WTC11 (cell line): ENCODE results near the gene IL36A. TPM values are rescaled to one million over a fixed set of nuclear protein-coding genes. Genes with fewer than 3 reads are reported as not detected.

Source experiments
- ATAC-seq: fragments of 200-7000 bp; cut with Tn5 transposase; 2 replicates; pipeline ENCODE4 v1.10.0; 2021; ENCODE audit warnings: mild to moderate bottlenecking, moderate library complexity
- CTCF ChIA-PET: fragments of 300-600 bp; sonication (Branson Sonifier 250); formaldehyde crosslinking; loops from one replicate; lab custom pipeline; 2021; ENCODE audit warnings: antibody characterized with exemption; lab: Charles Lee
- POLR2A ChIA-PET: fragments of 350-600 bp; sonication (Branson Sonifier 250); formaldehyde crosslinking; loops from one replicate; lab custom pipeline; 2021; ENCODE audit warnings: antibody characterized with exemption; lab: Charles Lee
- DNase-seq: peaks from one replicate; pipeline ENCODE4 v3.0.0; 2021; ENCODE audit warnings: low spot score
- H3K27ac Mint-ChIP-seq: 2 replicates; pipeline ENCODE4 v1.8.0; 2021; ENCODE audit warnings: mixed read lengths
- H3K27me3 Mint-ChIP-seq: 2 replicates; pipeline ENCODE4 v1.8.0; 2021; ENCODE audit warnings: low read depth, mild to moderate bottlenecking, moderate library complexity, mixed read lengths
- H3K36me3 Mint-ChIP-seq: 2 replicates; pipeline ENCODE4 v1.8.0; 2021; ENCODE audit warnings: mixed read lengths
- H3K4me1 Mint-ChIP-seq: 2 replicates; pipeline ENCODE4 v1.8.0; 2022; ENCODE audit warnings: mixed read lengths
- H3K4me3 Mint-ChIP-seq: 2 replicates; pipeline ENCODE4 v1.8.0; 2021; ENCODE audit warnings: mild to moderate bottlenecking, moderate library complexity, mixed read lengths
- H3K9me3 Mint-ChIP-seq: 2 replicates; pipeline ENCODE4 v1.8.0; 2021; ENCODE audit warnings: mixed read lengths
- E2F5 ChIP-seq: sonication (generic); formaldehyde crosslinking; IDR thresholded peaks from 2 replicates; pipeline ENCODE4 v1.8.1; 2022; ENCODE audit warnings: mild to moderate bottlenecking, moderate library complexity, missing genetic modification reagents
- ESRRA ChIP-seq: sonication (generic); formaldehyde crosslinking; IDR thresholded peaks from 2 replicates; pipeline ENCODE4 v1.8.1; 2022; ENCODE audit warnings: mild to moderate bottlenecking, missing genetic modification reagents, borderline replicate concordance
- ETV6 ChIP-seq: sonication (generic); formaldehyde crosslinking; IDR thresholded peaks from 2 replicates; pipeline ENCODE4 v1.8.1; 2022; ENCODE audit warnings: mild to moderate bottlenecking, missing genetic modification reagents
- FOXJ3 ChIP-seq: sonication (generic); formaldehyde crosslinking; IDR thresholded peaks from 2 replicates; pipeline ENCODE4 v1.9.0; 2021; ENCODE audit warnings: missing genetic modification reagents, mild to moderate bottlenecking, borderline replicate concordance
- GABPB1 ChIP-seq: sonication (generic); formaldehyde crosslinking; IDR thresholded peaks from 2 replicates; pipeline ENCODE4 v1.8.1; 2023; ENCODE audit warnings: mild to moderate bottlenecking, missing genetic modification reagents
- HMGXB4 ChIP-seq: sonication (generic); formaldehyde crosslinking; IDR thresholded peaks from 2 replicates; pipeline ENCODE4 v1.8.1; 2023; ENCODE audit warnings: mild to moderate bottlenecking, moderate library complexity, missing genetic modification reagents
- JAZF1 ChIP-seq: fragments of 250-450 bp; sonication (Bioruptor Pico); IDR thresholded peaks from 2 replicates; pipeline ENCODE4 v1.9.0; 2021; ENCODE audit warnings: moderate library complexity, mild to moderate bottlenecking, inconsistent platforms
- JUN ChIP-seq: sonication (generic); formaldehyde crosslinking; IDR thresholded peaks from 2 replicates; pipeline ENCODE4 v1.8.0; 2023; ENCODE audit warnings: mild to moderate bottlenecking, missing genetic modification reagents
- PRDM15 ChIP-seq: sonication (generic); formaldehyde crosslinking; IDR thresholded peaks from 2 replicates; pipeline ENCODE4 v1.8.0; 2022; ENCODE audit warnings: missing genetic modification reagents
- SMAD4 ChIP-seq: sonication (generic); formaldehyde crosslinking; IDR thresholded peaks from 2 replicates; pipeline ENCODE4 v1.8.0; 2022; ENCODE audit warnings: mild to moderate bottlenecking, missing genetic modification reagents
- SOX15 ChIP-seq: fragments of 250-450 bp; sonication (Bioruptor Pico); IDR thresholded peaks from 2 replicates; pipeline ENCODE4 v1.9.0; 2021; ENCODE audit warnings: mild to moderate bottlenecking
- TEAD1 ChIP-seq: sonication (generic); formaldehyde crosslinking; IDR thresholded peaks from 2 replicates; pipeline ENCODE4 v1.8.0; 2022; ENCODE audit warnings: mild to moderate bottlenecking, missing genetic modification reagents
- ZNF281 ChIP-seq: sonication (generic); formaldehyde crosslinking; IDR thresholded peaks from 2 replicates; pipeline ENCODE4 v1.8.0; 2023; ENCODE audit warnings: mild to moderate bottlenecking, missing genetic modification reagents
- ZNF317 ChIP-seq: sonication (generic); formaldehyde crosslinking; IDR thresholded peaks from 2 replicates; pipeline ENCODE4 v1.8.1; 2023; ENCODE audit warnings: low read depth, mild to moderate bottlenecking, moderate library complexity, missing genetic modification reagents, borderline replicate concordance
- ZNF396 ChIP-seq: fragments of 250-450 bp; sonication (Bioruptor Pico); IDR thresholded peaks from 2 replicates; pipeline ENCODE4 v1.8.0; 2021; ENCODE audit warnings: mild to moderate bottlenecking, moderate library complexity, borderline replicate concordance
- ZNF512 ChIP-seq: sonication (generic); formaldehyde crosslinking; IDR thresholded peaks from 2 replicates; pipeline ENCODE4 v1.8.1; 2022; ENCODE audit warnings: missing genetic modification reagents, borderline replicate concordance
- ZNF671 ChIP-seq: fragments of 250-450 bp; sonication (Bioruptor Pico); IDR thresholded peaks from 2 replicates; pipeline ENCODE4 v1.8.0; 2021; ENCODE audit warnings: mild to moderate bottlenecking
- total RNA-seq: library from RNA; stranded (reverse); gene quantifications from 3 replicates; pipeline ENCODE4 v1.2.3, GENCODE V29; 2021
- TF ChIP-seq, protein P1 (sequence below): sonication (generic); formaldehyde crosslinking; IDR thresholded peaks from 2 replicates; pipeline ENCODE4 v1.8.1; 2023; ENCODE audit warnings: mild to moderate bottlenecking, missing genetic modification reagents
- TF ChIP-seq, protein P2 (sequence below): sonication (generic); formaldehyde crosslinking; IDR thresholded peaks from 2 replicates; pipeline ENCODE4 v1.8.1; 2023; ENCODE audit warnings: mild to moderate bottlenecking, missing genetic modification reagents, moderate library complexity
- TF ChIP-seq, protein P3 (sequence below): fragments of 250-450 bp; sonication (Bioruptor Pico); IDR thresholded peaks from 2 replicates; pipeline ENCODE4 v1.8.0; 2021; ENCODE audit warnings: mild to moderate bottlenecking

The IL36A gene
- total RNA-seq, 1 experiment from 2014 or later, result not detected

DNA sequence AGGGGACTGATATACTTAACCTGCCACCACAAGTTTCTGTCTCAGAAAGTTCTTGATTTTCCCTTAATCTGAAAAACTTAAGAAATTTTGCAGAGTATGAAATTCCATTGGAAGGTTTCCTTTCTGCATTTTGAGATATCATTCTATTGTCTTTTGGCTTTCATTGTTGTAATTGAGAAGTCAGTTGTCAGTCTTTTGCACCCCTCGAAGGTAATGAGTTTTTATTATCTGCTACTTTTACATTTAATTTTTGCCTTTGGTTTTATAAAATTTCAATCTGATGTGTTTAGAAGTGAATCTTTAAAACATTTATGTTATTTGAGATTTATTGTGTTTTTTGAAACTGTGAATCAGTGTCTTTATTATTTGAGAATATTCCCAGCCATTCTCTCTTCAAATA, 4.8 kb upstream of the IL36A start:
- Mint-ChIP-seq H3K27me3 (peaks cover 41% of the 10 kb centered on the region), H3K4me3 (no peak overlapping the region), H3K27ac (no peak overlapping the region), H3K36me3 (peaks cover 20% of the 10 kb centered on the region), H3K4me1 (no peaks in the 10 kb centered on the region), H3K9me3 (peaks cover 61% of the 10 kb centered on the region)
- POLR2A ChIA-PET, result no interaction called here
- no peak for TF ChIP-seq HMGXB4 (CRISPR knock-in tag)
- TF ChIP-seq ZNF317 (CRISPR knock-in tag), result peak; percentile 89
- no peak for TF ChIP-seq JAZF1 (CRISPR knock-in tag)
- DNase-seq, result no peak
- ATAC-seq, result no peak
- CTCF ChIA-PET, result no interaction called here

DNA sequence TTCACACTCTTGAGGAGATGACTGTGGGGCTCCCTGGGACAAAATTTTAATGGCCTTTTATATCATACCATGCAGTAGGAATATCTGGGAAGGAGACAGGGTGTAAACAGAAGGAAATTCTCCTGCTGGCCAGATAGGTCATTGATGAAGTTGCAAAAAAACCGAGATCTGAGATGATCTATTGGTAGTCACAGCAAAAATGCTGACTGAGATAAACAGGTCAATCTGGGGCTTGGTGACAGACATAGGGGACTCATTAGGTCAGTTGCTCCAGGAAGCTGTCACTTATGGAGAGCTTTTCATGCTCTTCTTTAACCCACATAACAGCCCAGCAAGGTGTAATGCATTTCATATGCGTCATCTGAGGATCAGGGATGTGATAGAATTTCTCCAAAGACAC, 2.6 kb upstream of the IL36A start:
- Mint-ChIP-seq H3K4me3 (no peak overlapping the region), H3K9me3 (peaks cover 65% of the 10 kb centered on the region), H3K27me3 (peaks cover 40% of the 10 kb centered on the region), H3K4me1 (no peaks in the 10 kb centered on the region), H3K27ac (no peak overlapping the region), H3K36me3 (peaks cover 20% of the 10 kb centered on the region)
- DNase-seq (no peak), ATAC-seq (no peak)
- TF ChIP-seq ZNF671 (no peak), ESRRA (CRISPR knock-in tag) (no peak), ZNF396 (CRISPR knock-in tag) (no peak), JUN (CRISPR knock-in tag) (no peak), FOXJ3 (CRISPR knock-in tag) (no peak), SOX15 (CRISPR knock-in tag) (no peak), GABPB1 (CRISPR knock-in tag) (no peak), ETV6 (CRISPR knock-in tag) (no peak), TEAD1 (CRISPR knock-in tag) (no peak), JAZF1 (CRISPR knock-in tag) (no peak), ZNF512 (CRISPR knock-in tag) (no peak), SMAD4 (CRISPR knock-in tag) (no peak), E2F5 (CRISPR knock-in tag) (no peak), PRDM15 (CRISPR knock-in tag) (no peak), ZNF281 (CRISPR knock-in tag) (no peak)
- TF ChIP-seq, protein P1, sequence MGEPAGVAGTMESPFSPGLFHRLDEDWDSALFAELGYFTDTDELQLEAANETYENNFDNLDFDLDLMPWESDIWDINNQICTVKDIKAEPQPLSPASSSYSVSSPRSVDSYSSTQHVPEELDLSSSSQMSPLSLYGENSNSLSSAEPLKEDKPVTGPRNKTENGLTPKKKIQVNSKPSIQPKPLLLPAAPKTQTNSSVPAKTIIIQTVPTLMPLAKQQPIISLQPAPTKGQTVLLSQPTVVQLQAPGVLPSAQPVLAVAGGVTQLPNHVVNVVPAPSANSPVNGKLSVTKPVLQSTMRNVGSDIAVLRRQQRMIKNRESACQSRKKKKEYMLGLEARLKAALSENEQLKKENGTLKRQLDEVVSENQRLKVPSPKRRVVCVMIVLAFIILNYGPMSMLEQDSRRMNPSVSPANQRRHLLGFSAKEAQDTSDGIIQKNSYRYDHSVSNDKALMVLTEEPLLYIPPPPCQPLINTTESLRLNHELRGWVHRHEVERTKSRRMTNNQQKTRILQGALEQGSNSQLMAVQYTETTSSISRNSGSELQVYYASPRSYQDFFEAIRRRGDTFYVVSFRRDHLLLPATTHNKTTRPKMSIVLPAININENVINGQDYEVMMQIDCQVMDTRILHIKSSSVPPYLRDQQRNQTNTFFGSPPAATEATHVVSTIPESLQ (CRISPR knock-in tag), result no peak
- TF ChIP-seq, protein P2, sequence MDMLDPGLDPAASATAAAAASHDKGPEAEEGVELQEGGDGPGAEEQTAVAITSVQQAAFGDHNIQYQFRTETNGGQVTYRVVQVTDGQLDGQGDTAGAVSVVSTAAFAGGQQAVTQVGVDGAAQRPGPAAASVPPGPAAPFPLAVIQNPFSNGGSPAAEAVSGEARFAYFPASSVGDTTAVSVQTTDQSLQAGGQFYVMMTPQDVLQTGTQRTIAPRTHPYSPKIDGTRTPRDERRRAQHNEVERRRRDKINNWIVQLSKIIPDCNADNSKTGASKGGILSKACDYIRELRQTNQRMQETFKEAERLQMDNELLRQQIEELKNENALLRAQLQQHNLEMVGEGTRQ (CRISPR knock-in tag), result no peak
- TF ChIP-seq, protein P3, sequence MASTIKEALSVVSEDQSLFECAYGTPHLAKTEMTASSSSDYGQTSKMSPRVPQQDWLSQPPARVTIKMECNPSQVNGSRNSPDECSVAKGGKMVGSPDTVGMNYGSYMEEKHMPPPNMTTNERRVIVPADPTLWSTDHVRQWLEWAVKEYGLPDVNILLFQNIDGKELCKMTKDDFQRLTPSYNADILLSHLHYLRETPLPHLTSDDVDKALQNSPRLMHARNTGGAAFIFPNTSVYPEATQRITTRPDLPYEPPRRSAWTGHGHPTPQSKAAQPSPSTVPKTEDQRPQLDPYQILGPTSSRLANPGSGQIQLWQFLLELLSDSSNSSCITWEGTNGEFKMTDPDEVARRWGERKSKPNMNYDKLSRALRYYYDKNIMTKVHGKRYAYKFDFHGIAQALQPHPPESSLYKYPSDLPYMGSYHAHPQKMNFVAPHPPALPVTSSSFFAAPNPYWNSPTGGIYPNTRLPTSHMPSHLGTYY, result no peak
- ChIA-PET CTCF (interaction anchor here (1.0 kb wide), 1 partner anchor 61 kb away, joined by 3 read pairs; no protein-coding TSS in a partner anchor), POLR2A (no interaction called here)
